ENCODE results near the gene BACH2.

The BACH2 gene

DNA sequence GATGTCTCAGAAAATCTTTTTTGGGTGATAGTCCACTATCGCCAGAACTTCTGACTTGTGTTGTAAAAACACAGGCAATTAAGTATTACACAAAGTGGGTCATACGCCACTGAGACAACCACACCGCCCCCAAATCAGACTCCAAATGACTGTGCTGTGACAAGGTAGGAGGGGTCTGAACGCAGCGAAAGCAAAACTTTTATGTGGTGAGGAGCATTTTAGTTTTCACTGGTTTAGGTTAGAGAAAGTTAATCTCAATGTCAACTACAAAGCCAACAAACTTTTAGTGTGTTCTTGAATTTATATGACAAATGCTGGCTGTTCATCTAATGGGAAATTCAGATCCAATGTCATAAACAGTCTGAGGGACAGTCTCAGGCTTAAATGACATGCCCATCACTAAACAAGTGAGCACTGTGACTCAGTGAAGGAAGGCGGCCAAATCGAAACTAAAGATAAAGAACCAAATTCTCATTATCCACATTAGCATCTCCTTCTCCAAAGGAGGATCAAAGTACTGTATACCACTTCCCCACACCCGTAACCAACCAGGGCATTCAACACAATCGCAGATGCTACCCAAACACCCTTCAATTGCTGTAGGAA lies 215.7 kb downstream of the BACH2 start:
- no peak for TF ChIP-seq CTCF (IDR thresholded peaks at IDR 0.05; ENCODE audit: low read depth, low read length)
- no peak for DNase-seq (ENCODE audit: extremely low read depth, low read depth)

DNA sequence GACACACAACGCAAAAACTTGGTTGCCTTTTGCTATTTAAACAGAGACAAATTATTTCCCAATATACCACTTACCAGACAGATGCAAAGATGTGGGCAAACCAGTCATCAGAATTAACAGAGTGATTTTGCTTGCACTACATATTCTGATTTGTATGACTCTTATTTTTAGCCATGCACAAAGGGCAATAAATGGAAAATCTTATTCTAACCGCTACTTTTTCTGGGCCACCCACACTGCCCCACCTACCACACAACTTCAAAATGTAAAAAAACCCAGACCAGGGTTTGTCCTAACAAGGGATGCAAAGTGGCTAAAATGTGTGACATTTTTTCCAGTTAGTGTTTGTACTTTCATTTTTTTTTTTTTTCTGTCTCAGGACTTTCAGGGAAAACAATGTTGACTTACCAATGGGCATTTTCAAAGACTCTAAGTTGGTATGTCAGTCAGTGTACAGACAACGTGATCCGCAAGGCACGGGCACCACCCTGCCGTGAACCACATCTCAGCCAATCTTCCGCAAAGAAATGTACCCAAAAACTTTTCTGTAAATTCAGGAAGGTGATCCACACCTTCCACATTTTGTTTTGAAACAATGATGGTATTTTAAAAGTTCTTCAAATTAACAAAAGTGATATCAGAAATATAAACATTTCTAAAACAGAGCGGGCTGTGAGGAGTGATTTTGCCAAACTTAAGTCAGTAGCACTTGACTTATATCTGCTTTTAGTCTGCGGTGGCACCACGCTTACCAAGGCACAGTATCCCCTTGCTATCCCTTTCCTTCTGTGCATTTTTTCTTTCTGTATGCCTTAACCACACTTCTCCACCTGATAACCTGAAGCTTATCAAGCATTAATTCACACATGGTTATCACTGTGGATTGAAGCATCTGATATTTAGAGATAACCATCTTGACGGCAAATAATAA lies 216.8 kb downstream of the BACH2 start:
- TF ChIP-seq CTCF (IDR thresholded peaks at IDR 0.05; ENCODE audit: low read depth, low read length): no peak

GRCh38 chr6:90078513-90079289 lies 217.9 kb downstream of the BACH2 start:
- no peak for DNase-seq (ENCODE audit: extremely low read depth, low read depth)
- TF ChIP-seq CTCF (IDR thresholded peaks at IDR 0.05; ENCODE audit: low read depth, low read length): no peak

More for the DNA sequence above, 216.8 kb downstream of the BACH2 start:
- DNase-seq (ENCODE audit: extremely low read depth, low read depth): no peak

GRCh38 chr6:90076511-90077415 lies 219.9 kb downstream of the BACH2 start:
- TF ChIP-seq CTCF (IDR thresholded peaks at IDR 0.05; ENCODE audit: low read depth, low read length): no peak
- DNase-seq (ENCODE audit: extremely low read depth, low read depth): no peak

GRCh38 chr6:90074161-90074850 lies 222.3 kb downstream of the BACH2 start:
- TF ChIP-seq CTCF (IDR thresholded peaks at IDR 0.05; ENCODE audit: low read depth, low read length): no peak

GRCh38 chr6:90072935-90073464 lies 223.6 kb downstream of the BACH2 start:
- no peak for DNase-seq (ENCODE audit: extremely low read depth, low read depth)
- TF ChIP-seq CTCF (IDR thresholded peaks at IDR 0.05; ENCODE audit: low read depth, low read length): no peak

More at GRCh38 chr6:90074161-90074850, 222.3 kb downstream of the BACH2 start:
- DNase-seq (ENCODE audit: extremely low read depth, low read depth): no peak
